ENCODE results near the gene CFAP157. TPM values are rescaled to one million over a fixed set of nuclear protein-coding genes. Genes with fewer than 3 reads are reported as not detected.

The CFAP157 gene
- total and polyA plus RNA-seq, 12 donors: 0.11 to 0.94 (median 0.29) TPM; not detected in 5

DNA sequence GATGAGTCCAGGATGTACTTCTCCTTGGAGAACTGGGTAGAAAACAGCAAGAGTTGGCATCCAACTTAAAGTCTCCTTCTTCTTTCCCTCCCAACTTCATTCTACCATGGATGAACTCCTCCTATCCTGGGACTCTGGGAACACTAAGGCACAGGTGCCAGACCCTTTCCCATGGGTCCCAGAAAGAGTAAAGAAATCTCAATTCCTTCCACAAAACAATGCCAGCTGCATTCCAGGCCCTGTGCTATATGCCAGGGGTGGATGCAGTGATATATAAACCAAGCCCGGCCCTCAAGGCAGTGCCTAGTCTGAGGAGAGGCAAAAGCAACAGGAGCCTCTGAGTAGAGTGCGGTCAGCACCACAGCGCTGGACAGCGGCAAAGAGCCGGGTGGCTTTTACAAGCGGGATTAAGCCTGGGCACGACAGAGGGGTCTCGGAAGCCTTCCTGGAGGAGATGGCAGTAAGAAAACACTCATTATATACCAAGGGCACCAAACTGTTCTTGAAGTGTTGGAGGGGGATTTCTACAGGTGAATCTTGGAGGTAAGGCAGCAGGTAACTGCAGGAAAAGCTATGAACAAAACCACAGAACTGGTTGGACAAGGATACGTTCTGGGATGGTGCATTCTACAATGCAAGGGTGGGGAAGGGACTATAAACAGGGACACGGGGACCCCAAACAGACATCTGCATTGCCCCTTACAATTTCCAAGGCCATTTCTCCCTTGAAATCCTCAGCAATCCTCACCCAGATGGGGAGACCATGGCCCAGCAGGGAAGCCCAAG lies 44.7 kb downstream of the CFAP157 start:
- peak in 2 of 7 donors; percentile 43 to 60 for DNase-seq
- TF ChIP-seq POLR2A (IDR thresholded peaks at IDR 0.05): no peak
- 36 to 47% (median 43%) methylated on average over 9 to 10 of the region's 10 CpGs for WGBS, 4 donors
- intact Hi-C loops (cut with DNase I): no loop called here
- Histone ChIP-seq H3K4me3 (no peak overlapping the region), H3K36me3 (replicated peaks in 1 of 2) (peaks cover 0 to 9% of the 10 kb centered on the region in 2 donors), H3K27ac (no peak overlapping the region), H3K9me3 (replicated peaks in 1 of 3) (no peaks in the 10 kb centered on the region), H3K27me3 (peaks cover 25% of the 10 kb centered on the region), H3K4me1 (replicated peaks in 1 of 2) (no peaks in the 10 kb centered on the region)

GRCh38 chr9:127753148-127753547 lies 46.4 kb downstream of the CFAP157 start:
- H3K4me1 ChIP-seq (replicated peaks in 1 of 2): no peaks in the 10 kb centered on the region
- no peak overlapping the region for H3K4me3 ChIP-seq
- no peak for DNase-seq
- peaks cover 25% of the 10 kb centered on the region for H3K27me3 ChIP-seq
- H3K27ac ChIP-seq: no peak overlapping the region
- WGBS, 4 donors: 79 to 90% (median 83%) methylated on average over 8 of the region's 8 CpGs
- H3K36me3 ChIP-seq (replicated peaks in 1 of 2): peaks cover 0 to 4% of the 10 kb centered on the region in 2 donors
- intact Hi-C loops (cut with DNase I): no loop called here
- H3K9me3 ChIP-seq (replicated peaks in 1 of 3): no peaks in the 10 kb centered on the region
- TF ChIP-seq, protein P1, sequence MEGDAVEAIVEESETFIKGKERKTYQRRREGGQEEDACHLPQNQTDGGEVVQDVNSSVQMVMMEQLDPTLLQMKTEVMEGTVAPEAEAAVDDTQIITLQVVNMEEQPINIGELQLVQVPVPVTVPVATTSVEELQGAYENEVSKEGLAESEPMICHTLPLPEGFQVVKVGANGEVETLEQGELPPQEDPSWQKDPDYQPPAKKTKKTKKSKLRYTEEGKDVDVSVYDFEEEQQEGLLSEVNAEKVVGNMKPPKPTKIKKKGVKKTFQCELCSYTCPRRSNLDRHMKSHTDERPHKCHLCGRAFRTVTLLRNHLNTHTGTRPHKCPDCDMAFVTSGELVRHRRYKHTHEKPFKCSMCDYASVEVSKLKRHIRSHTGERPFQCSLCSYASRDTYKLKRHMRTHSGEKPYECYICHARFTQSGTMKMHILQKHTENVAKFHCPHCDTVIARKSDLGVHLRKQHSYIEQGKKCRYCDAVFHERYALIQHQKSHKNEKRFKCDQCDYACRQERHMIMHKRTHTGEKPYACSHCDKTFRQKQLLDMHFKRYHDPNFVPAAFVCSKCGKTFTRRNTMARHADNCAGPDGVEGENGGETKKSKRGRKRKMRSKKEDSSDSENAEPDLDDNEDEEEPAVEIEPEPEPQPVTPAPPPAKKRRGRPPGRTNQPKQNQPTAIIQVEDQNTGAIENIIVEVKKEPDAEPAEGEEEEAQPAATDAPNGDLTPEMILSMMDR (IDR thresholded peaks at IDR 0.05): no peak
- TF ChIP-seq POLR2A (IDR thresholded peaks at IDR 0.05): no peak

DNA sequence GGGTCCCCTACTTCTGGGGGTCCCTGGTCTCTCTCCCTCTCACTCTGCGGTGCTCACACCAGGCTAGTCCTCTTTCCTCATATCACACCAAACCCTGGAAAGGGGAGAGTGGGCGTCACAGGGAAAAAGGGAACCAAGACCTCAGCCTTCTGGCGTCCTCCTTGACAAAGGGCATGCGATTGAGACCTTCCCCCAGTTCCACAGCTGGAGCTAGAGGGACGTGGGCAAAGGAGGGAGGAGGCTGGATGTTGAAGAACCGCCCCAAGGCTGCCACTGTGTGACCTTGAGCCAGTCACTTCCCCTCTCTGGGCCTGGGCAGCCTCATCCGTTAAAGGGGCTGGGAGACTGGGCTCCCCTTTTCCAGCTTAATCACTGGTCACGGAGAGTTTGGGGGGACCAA lies 46.8 kb downstream of the CFAP157 start:
- Histone ChIP-seq H3K36me3 (replicated peaks in 1 of 2) (peaks cover 0 to 4% of the 10 kb centered on the region in 2 donors), H3K27me3 (peaks cover 25% of the 10 kb centered on the region), H3K27ac (peak overlapping the region in 1 of 5 donors; percentile 56), H3K4me3 (no peak overlapping the region), H3K9me3 (replicated peaks in 1 of 3) (no peaks in the 10 kb centered on the region), H3K4me1 (replicated peaks in 1 of 2) (no peaks in the 10 kb centered on the region)
- intact Hi-C loops (cut with DNase I): no loop called here
- WGBS, 4 donors: 46 to 63% (median 54%) methylated on average over 7 to 8 of the region's 8 CpGs
- DNase-seq: no peak
- no peak for TF ChIP-seq POLR2A (IDR thresholded peaks at IDR 0.05)
- TF ChIP-seq, protein P1 (IDR thresholded peaks at IDR 0.05): no peak

DNA sequence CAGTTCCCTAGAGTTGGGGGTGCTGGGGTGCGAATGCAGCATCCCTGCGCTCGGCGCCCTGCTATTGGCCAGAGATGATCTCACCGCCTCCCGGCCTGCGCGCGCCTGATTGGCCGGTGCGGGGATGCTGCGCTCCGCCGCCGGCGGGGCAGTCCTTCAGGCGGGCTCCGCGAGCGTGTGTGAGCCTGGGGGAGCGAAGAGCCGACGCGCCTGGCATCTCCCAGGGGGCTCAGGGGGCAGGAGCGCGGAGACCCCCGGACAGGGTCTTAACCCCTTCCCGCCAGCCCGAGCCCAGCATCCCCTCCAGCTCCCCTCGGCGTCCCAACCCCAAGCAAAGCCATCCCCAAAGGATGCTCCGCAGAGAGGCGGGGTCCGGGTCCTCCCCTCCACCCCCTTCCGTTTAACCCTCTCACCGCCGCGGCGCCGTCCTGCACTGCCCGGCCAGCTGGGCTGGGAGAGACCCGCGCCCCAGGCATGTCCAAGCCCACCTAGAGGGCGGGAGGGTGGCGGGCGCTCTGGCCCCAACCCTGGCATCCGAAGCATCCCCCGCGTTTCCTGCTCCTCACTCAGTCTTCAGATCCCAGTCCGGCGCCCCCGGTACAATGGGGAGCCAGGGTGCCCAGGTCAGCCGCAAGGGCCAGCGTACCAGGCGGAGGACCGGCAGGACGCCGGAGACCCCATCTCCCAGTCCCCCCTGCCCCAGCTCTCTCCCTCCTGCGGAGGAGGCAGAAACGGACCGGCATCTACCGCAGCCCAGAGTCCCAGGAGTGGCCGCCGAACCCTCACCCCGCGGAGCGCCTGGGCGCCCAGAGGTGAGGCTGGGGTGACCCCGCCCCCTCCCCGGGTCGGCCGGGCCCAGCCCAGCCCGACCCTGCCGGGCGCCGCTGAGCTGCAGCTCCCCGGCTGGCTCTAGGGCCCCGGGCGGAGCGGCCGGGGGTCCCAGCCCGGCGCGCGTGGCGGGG lies 47.6 kb downstream of the CFAP157 start:
- Histone ChIP-seq H3K27ac (peak overlapping the region in 2 of 5 donors; percentile 29 to 56), H3K27me3 (peaks cover 30% of the 10 kb centered on the region), H3K36me3 (replicated peaks in 1 of 2) (no peaks in the 10 kb centered on the region), H3K9me3 (replicated peaks in 1 of 3) (no peaks in the 10 kb centered on the region), H3K4me3 (peak overlapping the region in 1 of 4 donors; percentile 26), H3K4me1 (replicated peaks in 1 of 2) (no peaks in the 10 kb centered on the region)
- intact Hi-C loops (cut with DNase I): no loop called here
- 14 to 47% (median 33%) methylated on average over 21 to 86 of the region's 86 CpGs for WGBS, 4 donors
- TF ChIP-seq, protein P1 (IDR thresholded peaks at IDR 0.05): no peak
- TF ChIP-seq POLR2A (IDR thresholded peaks at IDR 0.05): no peak
- no peak for DNase-seq
